Uterus (tissue), 2 donors: ENCODE data around the gene MEX3C.

ENCODE experiments used
- POLR2A ChIP-seq, 2 donors: fragments of 450-650 bp; IDR thresholded peaks; one replicate each; pipeline ENCODE4 v1.6.1; 2016; ENCODE audit warnings: antibody characterized with exemption in 2 of 2, mild to moderate bottlenecking in 1 of 2, moderate library complexity in 1 of 2
- TF ChIP-seq, protein P1 (sequence below), 4 experiments: fragments of 200-600 bp in 2 of 4; fragments of 450-650 bp in 2 of 4; sonication (generic) in 2 of 4; IDR thresholded peaks; one replicate each; pipeline ENCODE4 v1.5.1; 2016 to 2019; ENCODE audit warnings: antibody characterized with exemption in 4 of 4, mild to moderate bottlenecking in 2 of 4, moderate library complexity in 1 of 4

DNA sequence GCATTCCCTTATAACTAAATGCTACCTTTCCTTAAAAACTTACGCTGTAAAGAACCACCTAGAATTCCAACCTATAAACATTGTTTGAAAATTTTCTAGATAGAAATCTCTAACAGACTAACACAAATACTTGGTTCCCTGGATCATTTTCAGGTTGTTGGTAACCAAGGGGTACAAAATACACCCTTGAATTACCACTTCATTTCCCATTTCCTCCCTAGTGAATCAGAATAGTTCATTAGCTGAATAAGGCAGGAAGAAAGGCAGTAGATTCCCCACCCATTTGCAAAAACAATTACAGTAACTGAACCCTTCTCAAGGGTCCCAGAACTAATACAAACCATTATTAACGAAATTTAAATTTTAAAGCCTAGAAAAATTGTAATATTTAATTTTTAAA is 5.5 kb downstream of the MEX3C start:
- no peak for TF ChIP-seq POLR2A (IDR thresholded peaks at IDR 0.05)
- TF ChIP-seq, protein P1, sequence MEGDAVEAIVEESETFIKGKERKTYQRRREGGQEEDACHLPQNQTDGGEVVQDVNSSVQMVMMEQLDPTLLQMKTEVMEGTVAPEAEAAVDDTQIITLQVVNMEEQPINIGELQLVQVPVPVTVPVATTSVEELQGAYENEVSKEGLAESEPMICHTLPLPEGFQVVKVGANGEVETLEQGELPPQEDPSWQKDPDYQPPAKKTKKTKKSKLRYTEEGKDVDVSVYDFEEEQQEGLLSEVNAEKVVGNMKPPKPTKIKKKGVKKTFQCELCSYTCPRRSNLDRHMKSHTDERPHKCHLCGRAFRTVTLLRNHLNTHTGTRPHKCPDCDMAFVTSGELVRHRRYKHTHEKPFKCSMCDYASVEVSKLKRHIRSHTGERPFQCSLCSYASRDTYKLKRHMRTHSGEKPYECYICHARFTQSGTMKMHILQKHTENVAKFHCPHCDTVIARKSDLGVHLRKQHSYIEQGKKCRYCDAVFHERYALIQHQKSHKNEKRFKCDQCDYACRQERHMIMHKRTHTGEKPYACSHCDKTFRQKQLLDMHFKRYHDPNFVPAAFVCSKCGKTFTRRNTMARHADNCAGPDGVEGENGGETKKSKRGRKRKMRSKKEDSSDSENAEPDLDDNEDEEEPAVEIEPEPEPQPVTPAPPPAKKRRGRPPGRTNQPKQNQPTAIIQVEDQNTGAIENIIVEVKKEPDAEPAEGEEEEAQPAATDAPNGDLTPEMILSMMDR (IDR thresholded peaks at IDR 0.05), result no peak
